ENCODE data around the gene ANKRD11.

ANKRD11 gene

DNA sequence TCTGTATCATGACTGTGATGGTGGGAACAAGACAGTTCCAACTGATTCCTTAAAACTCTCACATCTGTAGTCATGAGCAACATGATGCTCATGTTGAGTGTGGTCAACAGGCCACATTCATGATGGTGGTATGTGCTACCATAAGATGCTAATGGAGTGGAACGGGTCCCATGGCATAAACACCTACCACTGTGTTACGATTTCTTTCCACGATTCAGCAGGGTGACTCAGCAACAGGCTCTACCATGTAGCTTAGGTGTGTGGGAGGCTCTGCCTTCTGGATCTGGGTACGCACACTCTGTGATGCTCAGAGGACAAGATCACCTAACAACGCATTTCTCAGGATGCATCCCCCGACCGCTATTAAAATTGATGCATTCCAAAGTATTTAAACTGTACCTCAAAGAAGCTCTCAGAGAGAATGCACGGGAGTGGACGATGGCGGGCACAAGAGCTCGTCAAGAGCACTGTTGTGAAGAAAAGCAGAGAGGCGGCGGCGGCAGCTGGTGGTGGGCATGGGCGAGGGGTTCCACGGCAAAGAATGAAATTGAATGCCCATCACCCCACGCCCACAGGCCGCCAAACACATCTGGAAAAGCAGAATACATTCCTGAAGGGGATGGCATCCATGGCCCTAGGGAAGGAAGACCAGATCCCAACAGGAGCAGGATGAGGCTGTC lies 139.5 kb downstream of the ANKRD11 start:
- DNase-seq (ENCODE audit: low read depth): no peak
- TF ChIP-seq, protein P1, sequence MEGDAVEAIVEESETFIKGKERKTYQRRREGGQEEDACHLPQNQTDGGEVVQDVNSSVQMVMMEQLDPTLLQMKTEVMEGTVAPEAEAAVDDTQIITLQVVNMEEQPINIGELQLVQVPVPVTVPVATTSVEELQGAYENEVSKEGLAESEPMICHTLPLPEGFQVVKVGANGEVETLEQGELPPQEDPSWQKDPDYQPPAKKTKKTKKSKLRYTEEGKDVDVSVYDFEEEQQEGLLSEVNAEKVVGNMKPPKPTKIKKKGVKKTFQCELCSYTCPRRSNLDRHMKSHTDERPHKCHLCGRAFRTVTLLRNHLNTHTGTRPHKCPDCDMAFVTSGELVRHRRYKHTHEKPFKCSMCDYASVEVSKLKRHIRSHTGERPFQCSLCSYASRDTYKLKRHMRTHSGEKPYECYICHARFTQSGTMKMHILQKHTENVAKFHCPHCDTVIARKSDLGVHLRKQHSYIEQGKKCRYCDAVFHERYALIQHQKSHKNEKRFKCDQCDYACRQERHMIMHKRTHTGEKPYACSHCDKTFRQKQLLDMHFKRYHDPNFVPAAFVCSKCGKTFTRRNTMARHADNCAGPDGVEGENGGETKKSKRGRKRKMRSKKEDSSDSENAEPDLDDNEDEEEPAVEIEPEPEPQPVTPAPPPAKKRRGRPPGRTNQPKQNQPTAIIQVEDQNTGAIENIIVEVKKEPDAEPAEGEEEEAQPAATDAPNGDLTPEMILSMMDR (IDR thresholded peaks at IDR 0.05; ENCODE audit: control insufficient read depth, extremely low read depth, insufficient read depth): no peak
- no peak overlapping the region for H3K4me3 ChIP-seq (ENCODE audit: low read depth, low read length)

DNA sequence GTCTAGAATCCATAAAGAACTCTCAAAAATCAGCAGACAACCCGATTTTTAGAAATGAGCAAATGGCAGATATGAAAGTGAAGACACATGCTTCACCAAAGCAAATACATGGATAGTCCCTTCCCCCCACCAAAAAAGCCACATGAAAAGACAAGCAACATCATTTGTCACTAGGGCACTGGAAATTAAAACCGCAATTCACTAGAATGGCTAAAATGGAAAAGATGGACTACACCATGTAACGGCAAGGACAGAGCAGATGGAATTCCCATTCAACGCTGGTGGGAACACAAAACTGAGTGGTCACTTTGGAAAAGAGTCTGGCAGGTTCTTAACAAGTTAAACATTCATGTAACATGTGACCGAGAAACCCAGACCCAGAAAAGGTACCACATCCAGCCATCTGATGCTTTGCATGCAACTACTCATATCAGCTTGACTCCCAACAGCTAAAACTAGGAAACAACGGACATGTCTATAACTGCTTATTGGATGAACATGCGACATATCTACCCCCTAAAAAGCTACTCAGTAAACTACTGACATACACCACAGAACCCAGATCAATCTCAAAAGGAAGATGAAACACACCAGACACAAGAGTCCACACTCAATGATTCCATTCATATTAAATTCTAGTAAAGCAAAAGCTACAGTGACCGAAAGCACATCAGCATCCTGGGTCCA lies 140.3 kb downstream of the ANKRD11 start:
- TF ChIP-seq, protein P1 (IDR thresholded peaks at IDR 0.05; ENCODE audit: control insufficient read depth, extremely low read depth, insufficient read depth): no peak
- no peak overlapping the region for H3K4me3 ChIP-seq (ENCODE audit: low read depth, low read length)
- no peak for DNase-seq (ENCODE audit: low read depth)

DNA sequence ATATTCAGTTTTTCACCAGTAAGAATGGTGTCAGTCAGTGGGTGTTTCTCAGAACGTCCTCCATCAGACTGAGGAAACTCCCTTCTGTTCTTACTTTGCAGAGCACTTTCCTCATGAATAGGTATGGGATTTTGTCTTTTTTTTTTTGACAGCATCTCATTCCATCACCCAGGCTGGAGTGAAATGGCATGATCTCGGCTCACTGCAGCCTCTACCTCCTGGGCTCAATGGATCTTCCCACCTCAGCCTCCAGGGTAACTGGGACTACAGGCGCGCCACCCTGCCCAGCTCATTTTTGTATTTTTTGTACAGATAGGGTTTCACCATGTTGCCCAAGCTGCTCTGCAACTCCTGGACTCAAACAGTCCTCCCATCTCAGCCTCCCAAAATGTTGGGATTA lies 142.6 kb downstream of the ANKRD11 start:
- no peak for DNase-seq (ENCODE audit: low read depth)
- no peak overlapping the region for H3K4me3 ChIP-seq (ENCODE audit: low read depth, low read length)
- TF ChIP-seq, protein P1 (IDR thresholded peaks at IDR 0.05; ENCODE audit: control insufficient read depth, extremely low read depth, insufficient read depth): no peak

DNA sequence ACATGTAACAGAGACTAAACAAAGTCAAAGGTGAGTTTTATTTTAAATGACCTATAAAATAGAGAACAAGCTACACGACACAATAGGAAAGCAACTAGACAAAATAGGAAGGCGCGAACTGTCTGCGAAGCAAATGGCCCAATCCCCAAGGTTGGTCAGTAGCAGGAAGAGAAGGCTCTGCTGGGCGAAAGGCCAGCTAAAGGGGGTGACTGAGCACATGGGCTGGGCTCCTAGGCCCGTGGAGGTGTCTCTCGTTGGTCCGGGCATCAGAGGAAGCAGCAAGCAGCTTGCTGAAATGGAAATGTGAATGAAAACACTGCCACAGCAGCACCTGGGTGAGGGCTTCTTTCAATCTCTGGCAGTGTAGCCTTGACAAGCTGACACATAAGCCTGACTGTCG lies 143.5 kb downstream of the ANKRD11 start:
- TF ChIP-seq, protein P1 (IDR thresholded peaks at IDR 0.05; ENCODE audit: control insufficient read depth, extremely low read depth, insufficient read depth): no peak
- H3K4me3 ChIP-seq (ENCODE audit: low read depth, low read length): peak overlapping the region; percentile 2; the same call in 1 of the 2 replicates
- peak; percentile 56 for DNase-seq (ENCODE audit: low read depth)

- TF ChIP-seq, protein P1 (IDR thresholded peaks at IDR 0.05; ENCODE audit: control insufficient read depth, extremely low read depth, insufficient read depth): no peak
- DNase-seq (ENCODE audit: low read depth): peak; percentile 96
- peak overlapping the region; percentile 16 for H3K4me3 ChIP-seq (ENCODE audit: low read depth, low read length)
Measured at GRCh38 chr16:89345642-89346150, 144.7 kb downstream of the ANKRD11 start.

GRCh38 chr16:89344846-89345611 lies 145.3 kb downstream of the ANKRD11 start:
- TF ChIP-seq, protein P1 (IDR thresholded peaks at IDR 0.05; ENCODE audit: control insufficient read depth, extremely low read depth, insufficient read depth): no peak
- DNase-seq (ENCODE audit: low read depth): no peak

More at GRCh38 chr16:89344846-89345611, 145.3 kb downstream of the ANKRD11 start:
- H3K4me3 ChIP-seq (ENCODE audit: low read depth, low read length): peak overlapping the region; percentile 16

Measured in LNCaP clone FGC (cell line).